Dermis blood vessel endothelial cell (primary cell): ENCODE data around the gene KRTAP4-7. TPM values are rescaled to one million over a fixed set of nuclear protein-coding genes. Genes with fewer than 3 reads are reported as not detected.
"Not testable (repeated sequence)": the region's sequence is repeated elsewhere in the genome, so short reads cannot be mapped to it uniquely, and the experiment has no call there.

Experiments used
- DNase-seq: peaks from one replicate; pipeline ENCODE4 v3.0.0; 2010
- total RNA-seq: library from RNA; depleted of rRNA; stranded (reverse); fragments of >200 nt; gene quantifications from 2 replicates; pipeline ENCODE4 v1.2.3, GENCODE V29; 2014

Gene KRTAP4-7
- total RNA-seq, 1 donor from 2014 or later = not detected

DNA sequence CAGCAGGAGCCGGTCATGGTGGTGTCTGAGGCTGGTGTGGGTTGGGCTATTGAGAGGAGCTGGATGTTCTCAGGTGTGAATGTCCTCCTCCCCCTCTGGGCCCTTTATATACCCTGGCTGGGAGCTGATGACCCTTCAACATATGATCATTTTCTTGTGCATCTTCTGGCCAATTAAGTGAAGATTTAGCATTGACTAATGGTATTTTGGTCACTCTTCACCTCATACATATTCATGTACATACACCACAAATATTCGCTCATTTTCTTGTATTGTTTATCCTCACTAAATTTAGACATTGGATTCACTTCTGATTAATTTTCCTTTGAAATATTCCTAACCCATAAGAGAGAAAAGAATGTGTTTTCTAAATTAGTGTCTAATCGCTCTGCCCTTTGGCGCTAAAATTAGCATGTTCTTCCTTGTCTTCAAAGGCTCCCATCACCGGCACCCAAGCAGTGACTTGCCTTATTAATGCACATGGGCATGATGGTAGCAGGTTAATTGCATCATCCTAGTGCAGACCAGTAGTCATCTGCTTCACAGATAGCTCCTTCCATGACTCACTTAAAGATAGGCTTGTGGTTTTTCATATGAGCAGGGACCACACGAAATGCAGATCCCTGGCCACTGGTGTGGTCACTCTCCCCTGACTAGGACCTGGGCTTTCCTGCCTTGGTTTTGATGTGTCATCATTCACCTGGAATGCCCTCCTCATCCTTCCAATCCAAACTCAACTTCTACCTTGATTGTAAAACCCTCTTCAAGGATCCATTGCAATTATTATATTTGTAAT is 17.9 kb upstream of the KRTAP4-7 start, which contains the start of gene KRTAP2-4:
Gene KRTAP2-4, minus strand, starts transcription at position 51 of the 796 bp plus-strand sequence. Its CDS starts 34 bp downstream, at position 17.
- DNase-seq = no peak

DNA sequence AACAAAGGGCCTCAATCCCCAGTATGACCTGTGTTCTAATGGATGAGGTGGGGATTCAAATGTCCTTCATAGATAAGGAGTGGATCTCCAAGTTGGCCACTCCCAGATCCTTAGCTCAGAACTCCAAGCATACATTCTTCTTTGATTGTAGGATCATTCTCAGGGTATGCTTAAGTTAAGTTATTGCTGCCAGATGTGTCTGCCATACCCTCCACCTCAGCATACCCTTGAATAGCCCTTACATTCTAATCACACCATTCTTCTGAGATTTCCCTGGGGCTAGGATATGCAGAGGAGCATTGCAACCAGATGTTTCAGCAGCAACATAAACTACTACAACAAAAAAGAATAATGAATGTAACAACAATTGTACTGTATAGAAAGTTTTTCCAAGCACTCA is 16.7 kb upstream of the KRTAP4-7 start:
- DNase-seq = no peak

DNA sequence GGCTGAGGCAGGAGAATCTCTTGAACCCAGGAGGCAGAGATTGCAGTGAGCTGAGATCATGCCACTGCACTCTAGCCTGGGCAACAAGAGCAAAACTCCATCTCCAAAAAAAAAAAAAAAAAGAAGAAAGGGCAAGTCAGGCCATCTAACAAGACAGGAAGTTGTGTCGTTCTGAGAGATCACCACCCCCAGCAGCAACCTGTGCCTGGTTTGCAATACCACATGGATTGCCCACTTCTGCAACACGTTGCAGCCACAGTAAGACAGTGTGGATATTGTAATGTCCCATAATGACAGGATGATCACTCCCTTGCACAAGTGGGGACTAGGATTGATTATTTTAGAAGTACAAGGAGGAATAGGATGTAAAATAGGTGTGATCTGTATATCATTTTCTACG is 14.9 kb upstream of the KRTAP4-7 start:
- no peak for DNase-seq

DNA sequence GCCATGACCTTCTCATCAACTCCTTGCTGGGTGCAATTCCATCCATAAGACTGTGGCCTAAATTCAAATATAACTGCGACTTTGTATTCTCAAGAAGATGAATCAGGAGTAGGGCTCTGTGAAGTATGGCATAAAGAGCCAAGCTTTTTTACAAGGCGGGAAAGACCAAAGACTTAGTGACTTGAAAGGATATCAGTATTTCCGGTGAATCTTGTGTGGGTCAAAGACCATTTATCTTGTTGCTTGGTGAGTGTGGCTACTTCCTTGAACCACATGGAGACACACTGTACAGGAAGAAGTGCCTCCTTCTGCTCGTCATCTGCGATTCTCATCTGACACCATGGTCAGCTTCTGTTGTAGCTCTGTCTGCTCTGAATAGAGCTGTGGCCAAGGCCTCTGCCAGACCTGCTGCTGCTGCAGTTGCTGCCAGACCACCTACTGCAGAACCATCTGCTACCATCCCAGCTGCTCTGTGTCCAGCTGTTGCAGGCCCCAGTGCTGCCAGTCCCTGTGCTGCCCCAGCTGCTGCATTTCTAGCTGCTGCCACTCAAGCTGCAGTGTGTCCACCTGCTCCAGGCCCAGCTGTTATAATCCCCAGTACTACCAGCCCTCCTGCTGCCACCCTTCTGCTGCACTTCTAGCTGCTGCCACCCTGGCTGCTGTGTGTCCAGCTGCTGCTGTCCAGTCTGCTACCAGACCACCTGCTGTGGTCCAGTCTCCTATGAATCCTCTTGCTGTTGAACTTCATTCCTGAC is 12.2 kb upstream of the KRTAP4-7 start:
- DNase-seq = no peak

DNA sequence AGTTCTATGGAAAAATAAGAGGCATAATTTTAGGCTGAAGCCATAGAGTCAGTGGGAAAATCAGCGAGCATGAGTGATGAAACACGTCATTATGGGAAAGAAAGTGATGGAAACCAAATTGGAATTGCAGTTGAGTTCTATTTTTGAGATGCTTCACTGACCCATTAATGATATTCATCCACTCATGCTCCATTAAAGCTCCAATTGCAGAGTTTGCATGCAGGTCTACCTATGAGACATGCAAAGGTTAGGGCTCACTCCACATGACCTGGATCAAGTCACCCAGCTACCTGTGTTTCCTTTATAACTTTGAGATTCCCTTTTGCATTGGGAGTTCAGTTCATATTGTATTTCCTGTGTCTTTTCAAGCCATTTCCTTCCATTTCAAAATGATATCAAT is 10.3 kb upstream of the KRTAP4-7 start:
- DNase-seq = no peak

DNA sequence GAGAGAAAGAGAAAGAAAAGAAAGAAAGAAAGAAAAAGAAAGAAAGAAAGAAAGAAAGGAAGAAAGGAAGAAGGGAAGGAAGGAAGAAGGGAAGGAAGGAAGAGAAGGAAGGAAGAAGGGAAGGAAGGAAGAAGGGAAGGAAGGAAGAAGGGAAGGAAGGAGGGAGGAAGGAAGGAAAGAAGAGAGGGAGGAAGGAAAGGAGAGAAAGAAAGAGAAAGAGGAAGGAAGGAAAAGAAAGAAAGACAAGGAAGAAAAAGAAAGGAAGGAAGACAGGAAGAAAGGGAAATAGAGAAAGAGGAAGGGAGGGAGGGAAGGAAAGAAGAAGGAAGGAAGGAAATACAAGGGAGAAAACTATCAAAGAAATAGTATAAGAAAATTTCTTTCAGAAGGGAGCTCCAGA is 7.2 kb upstream of the KRTAP4-7 start:
- no peak for DNase-seq

DNA sequence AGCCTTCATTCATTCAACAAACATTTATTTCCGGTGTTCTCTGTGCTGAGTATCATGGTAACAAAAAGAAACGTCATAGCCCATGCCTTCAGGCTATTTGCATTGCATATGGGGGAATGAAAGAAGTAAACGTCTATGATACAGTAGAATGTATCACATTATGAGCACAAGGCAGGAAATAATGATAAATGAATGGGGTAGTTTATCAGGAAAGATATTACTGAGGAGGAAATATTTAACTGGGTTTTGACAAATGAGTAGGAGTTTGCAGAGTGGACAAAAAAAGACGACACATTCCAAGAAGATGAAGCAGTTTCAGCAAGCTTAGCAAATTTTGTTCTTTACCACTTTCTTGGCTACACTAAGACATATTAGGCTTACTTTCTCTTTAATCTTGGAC is 1.3 kb upstream of the KRTAP4-7 start:
- no peak for DNase-seq

DNA sequence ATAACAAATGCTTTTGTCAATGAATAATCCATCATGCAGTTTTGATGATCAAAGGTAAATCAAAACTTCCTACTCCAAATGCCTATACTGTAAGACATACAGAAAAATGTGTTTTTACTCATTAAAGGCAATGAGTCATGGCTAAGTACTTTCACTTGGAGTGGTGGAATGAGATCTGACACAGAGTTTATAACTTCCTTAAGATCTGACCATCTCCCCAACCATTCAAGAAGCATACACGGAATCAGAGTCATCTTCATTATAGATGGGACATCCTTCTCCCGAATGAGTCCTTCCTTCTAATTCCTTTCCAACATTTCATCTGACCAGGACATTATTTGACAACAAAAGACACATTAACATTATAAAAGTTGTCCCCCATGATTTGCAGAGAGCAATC is 523 bp upstream of the KRTAP4-7 start:
- not testable (repeated sequence) for DNase-seq

DNA sequence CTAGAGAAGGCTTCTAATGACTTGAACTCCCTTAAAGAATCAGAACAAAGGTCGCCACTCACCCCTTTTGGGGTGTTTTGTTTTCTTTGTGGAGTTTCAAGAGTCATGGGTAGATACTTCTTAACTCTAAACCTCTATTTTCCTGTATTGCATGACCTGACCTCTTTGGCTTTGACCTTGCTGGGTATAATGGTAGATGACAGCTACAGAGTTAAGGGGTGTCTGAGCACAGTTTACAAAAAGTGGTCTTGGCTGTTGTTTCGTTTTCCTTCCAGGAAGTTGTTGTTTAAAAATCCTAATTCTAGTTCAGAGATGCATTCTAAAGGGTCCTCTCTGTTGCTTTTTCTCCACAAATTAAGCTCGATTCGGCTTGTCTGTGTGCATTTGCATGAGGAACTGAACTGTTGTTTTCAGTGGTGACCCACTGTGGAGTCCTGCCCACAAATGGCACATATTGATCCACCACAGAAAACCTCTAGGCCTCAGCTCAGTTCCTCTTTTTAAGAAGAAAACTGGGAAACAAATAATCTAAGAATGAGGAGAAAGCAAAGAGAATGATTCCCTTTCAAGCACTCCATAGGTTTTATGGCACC is 4.9 kb downstream of the KRTAP4-7 start:
- not testable (repeated sequence) for DNase-seq

DNA sequence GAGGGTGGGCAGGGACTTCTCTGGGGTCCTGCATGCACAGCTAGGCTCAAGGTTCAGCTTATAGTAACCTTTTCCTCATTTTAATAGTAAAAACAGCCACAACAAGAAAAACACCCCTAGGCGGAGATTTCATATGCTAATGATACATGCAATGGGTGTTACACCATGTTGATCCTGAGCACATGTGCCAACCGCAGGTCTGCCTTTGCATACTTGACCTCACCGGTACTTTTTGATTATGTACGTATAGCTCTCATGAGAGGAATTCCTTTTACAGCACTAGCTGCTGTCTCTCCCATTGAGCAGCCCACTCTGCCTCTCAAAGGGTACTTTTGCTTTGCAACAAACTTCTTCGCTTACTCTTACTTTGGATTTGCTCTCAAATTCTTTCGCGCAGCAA is 12.1 kb downstream of the KRTAP4-7 start:
- DNase-seq = no peak

DNA sequence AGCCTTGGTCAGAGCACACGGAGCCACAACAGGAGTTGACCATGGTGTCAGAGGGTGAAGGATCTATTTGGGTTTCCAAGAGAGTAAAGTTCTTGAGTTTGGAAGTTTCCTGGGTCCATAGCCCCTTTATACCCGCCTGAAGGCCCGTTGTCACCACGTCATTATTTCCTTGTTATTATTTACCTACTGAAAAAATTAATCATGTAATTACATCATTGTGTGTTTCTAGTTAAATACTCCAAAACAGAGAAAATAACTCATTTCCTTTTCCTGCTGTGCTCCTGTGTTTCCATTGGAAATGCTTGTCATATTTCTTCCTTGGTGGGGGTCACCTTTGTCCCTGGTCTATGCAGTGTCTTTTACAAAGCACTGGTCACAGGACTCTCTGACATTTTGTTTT is 14.1 kb downstream of the KRTAP4-7 start, which contains the start of gene KRTAP4-8:
Gene KRTAP4-8, minus strand, starts transcription at position 101 of the 400 bp plus-strand sequence. Its CDS starts 58 bp downstream, at position 43.
- no peak for DNase-seq

DNA sequence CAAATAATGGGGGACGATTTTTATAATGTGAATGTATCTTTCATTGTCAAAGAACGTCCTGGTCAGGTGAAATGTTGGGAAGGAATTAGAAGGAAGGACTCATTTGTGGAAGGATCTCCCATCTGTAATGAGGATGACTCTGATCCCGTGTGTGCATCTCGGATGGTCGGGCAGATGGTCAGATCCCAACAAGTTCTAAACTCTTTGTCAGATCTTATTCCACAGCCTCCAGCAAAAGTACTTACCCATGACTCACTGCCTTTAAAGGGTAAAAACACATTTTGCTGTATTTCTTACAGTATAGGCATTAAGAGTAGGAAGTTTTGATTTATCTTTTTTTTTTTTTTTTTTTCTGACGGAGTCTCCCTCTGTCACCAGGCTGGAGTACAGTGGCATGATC is 14.5 kb downstream of the KRTAP4-7 start:
- DNase-seq = no peak

DNA sequence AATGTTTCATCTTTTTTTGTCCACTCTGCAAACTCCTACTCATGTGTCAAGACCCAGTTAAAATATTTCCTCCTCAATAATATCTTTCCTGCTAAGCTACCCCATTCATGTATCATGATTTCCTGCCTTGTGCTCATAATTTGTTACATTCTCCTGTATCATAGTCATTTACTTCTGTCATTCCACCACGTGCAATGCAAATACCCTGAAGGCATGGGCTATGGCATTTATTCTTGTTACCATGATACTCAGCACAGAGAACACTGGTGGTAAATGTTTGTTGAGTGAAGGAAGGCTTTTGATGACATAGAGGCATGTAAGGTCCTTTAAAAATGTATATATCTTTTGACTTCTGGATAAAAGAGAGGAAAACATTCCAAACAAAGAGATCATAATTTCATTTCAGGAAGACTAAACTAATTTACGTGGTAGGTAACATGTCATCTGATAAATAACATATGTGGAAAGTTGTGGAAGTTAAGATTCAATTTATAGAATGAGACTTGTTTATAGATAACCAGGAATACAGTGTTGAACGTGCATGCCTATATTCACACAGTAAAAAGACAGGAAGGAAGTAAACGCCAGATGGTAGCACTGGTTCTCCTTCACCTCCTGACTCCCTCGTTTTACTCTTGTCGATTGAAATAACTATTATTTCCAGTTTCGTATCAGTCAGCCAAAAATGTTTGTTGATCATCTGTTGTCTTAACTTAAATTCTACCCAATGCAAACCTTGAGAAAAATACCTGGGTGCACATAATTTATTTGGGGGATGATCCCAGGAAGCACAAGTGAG is 15.9 kb downstream of the KRTAP4-7 start:
- peak; percentile 56 for DNase-seq

DNA sequence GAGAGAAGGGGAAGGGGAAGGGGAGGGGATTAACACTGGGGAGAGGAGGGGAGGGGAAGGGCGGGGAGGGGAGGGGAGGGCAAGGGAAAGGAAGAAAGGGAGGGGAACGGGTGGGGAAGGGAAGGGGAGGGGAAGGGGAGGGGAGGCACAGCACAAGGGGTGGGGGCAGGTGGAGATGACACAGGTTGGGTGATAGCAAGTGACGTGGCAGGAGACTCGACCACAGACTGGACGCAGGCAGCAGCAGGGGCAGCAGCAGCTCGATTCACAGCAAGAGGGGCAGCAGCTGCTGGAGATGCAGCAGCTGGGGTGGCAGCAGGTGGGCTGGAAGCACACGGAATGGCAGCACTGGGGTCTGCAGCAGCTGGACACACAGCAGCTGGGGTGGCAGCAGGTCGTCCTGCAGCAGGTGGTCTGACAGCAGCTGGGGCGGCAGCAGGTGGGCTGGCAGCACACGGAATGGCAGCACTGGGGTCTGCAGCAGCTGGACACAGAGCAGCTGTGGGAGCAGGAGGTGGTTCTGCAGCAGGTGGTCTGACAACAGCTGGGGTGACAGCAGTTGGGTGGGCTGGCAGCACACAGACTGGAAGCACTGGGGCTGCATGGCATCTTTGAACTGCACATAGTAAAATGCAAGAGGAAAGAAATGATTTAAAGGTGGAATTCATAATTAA is 17.8 kb downstream of the KRTAP4-7 start, which contains the start of gene KRTAP4-16:
Gene KRTAP4-16, minus strand, starts transcription at position 624 of the 674 bp plus-strand sequence. Its CDS starts 0 bp downstream, at position 624.
- DNase-seq = no peak

DNA sequence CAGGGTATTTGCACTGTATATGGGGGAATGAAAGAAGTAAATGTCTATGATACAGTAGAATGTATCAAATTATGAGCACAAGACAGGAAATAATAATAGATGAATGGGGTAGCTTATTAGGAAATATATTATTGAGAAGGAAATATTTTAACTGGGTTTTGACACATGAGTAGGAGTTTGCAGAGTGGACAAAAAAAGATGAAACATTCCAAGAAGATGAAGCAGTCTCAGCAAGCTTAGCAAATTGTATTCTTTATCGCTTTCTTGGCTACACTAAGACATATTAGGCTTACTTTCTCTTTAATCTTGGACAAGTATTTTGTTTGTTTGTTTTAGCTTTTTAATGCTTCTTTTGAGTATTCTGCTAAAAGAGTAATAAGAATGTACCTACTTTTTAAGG is 19.9 kb downstream of the KRTAP4-7 start:
- DNase-seq = no peak

DNA sequence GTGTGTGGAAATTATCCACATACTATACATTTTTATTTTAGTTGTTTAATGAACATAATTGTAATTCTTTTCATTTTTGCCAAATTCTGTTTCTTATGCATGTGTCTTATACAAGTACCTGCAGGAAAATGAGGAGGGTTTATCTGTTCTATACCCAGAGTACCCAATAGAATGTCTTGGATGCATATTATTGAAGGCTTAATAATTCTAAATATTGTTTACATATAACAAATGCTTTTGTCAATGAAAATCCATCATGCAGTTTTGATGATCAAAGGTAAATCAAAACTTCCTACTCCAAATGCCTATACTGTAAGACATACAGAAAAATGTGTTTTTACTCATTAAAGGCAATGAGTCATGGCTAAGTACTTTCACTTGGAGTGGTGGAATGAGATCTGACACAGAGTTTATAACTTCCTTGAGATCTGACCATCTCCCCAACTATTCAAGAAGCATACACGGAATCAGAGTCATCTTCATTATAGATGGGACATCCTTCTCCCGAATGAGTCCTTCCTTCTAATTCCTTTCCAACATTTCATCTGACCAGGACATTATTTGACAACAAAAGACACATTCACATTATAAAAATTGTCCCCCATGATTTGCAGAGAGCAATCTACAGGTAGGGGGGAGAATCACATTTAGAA is 20.6 kb downstream of the KRTAP4-7 start:
- not testable (repeated sequence) for DNase-seq

DNA sequence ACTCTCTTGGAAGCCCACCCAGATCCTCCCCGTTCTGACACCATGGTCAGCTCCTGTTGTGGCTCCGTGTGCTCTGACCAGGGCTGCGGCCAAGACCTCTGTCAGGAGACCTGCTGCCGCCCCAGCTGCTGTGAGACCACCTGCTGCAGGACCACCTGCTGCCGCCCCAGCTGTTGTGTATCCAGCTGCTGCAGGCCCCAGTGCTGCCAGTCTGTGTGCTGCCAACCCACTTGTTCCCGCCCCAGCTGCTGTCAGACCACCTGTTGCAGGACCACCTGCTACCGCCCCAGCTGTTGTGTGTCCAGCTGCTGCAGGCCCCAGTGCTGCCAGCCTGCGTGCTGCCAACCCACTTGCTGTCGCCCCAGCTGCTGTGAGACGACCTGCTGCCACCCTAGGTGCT is 21.4 kb downstream of the KRTAP4-7 start, which contains the start of gene KRTAP4-9:
Gene KRTAP4-9, plus strand, starts transcription at position 43 of the 400 bp plus-strand sequence. Its CDS starts 0 bp downstream, at position 43.
- DNase-seq = not testable (repeated sequence)

DNA sequence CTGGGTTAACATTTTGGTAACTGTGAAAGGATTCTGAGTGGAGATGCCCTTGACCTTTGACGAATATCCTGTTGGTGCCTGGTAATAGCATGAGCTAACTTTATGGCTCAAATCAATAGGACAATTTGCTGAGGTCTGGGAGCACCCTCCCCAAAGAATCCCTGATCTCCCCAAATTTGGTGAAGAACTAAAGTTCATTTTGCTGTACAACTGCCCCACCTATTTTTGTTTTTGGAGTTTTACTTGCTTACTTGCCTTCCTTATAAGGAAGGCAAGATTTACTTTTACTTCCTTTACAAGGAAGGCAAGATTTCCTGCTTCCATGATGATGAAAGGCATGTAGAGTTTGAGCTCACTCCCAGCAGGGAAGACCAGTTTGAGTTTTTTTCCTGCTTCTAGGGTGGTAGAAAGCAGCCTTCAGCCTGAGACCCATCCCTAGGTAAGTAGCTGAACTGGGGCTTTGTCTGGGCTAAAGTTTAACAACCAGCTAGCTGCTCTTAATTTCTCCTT is 24.0 kb downstream of the KRTAP4-7 start:
- DNase-seq = no peak

DNA sequence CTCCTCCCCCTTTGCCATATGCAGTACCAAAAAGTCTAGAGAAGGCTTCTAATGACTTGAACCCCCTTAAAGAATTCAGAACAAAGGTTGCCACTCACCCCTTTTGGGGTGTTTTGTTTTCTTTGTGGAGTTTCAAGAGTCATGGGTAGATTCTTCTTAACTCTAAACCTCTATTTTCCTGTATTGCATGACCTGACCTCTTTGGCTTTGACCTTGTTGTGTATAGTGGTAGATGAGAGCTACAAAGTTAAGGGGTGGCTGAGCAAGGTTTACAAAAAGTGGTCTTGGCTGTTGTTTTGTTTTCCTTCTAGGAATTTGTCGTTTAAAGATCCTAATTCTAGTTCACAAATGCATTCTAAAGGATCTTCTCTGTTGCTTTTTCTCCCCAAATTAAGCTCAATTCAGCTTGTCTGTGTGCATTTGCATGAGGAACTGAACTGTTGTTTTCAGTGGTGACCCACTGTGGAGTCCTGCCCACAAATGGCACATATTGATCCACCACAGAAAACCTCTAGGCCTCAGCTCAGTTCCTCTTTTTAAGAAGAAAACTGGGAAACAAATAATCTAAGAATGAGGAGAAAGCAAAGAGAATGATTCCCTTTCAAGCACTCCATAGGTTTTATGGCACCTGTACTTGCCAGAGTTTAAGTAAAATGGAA is 24.9 kb downstream of the KRTAP4-7 start:
- DNase-seq = not testable (repeated sequence)
